ENCODE results near the gene GBF1. TPM values are rescaled to one million over a fixed set of nuclear protein-coding genes. Genes with fewer than 3 reads are reported as not detected.

GBF1 gene
- total and polyA plus RNA-seq, 2 experiments from 2014 or later = 43.1 to 55.4 TPM

DNA sequence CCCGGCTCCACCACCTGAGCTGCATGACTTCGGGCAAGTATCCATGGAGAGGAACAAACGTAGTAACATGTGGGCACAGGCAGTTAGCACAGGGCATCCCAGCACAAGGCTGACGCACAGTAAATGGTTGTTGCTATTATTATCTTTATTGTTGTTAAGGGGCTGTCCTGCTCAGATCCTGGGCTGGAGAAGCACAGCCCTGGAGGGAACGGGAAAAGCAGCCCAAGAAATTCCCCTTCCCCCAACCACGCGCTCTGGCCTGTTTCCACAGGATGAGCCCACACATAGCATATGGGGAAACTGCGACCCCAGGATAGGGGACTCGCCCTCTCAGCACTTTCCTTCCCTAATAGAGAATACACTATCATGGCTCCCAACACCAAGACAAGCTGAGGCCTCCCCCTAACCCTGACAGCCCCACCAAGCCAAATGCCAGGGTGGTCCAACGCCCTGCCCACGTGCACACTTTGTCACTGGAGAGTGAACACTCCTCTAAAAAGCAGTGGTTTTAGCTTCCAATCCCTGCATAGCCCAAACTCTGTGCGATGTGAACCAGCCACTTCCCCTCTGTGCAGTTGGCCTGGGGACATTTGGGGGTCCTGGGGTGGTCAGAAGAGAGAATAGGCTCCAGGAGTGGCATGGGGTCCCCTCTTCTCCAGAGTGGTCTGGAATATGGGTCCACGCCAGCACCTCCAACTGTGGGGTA, 162.2 kb downstream of the GBF1 start:
- Histone ChIP-seq H3K4me3 (no peak overlapping the region), H3K4me2 (peak overlapping the region; percentile 96), H3K9me2 (replicated peaks; ENCODE audit: insufficient read depth) (no peaks in the 10 kb centered on the region), H3K27ac (peak overlapping the region; percentile 27), H3K4me1 (ENCODE audit: insufficient read depth) (peaks cover 11% of the 10 kb centered on the region), H3K9me3 (ENCODE audit: low read depth) (no peaks in the 10 kb centered on the region), H3K27me3 (peaks cover 31% of the 10 kb centered on the region), H3K79me2 (no peaks in the 10 kb centered on the region), H3K36me3 (replicated peaks; ENCODE audit: insufficient read depth, low read depth) (no peaks in the 10 kb centered on the region), H4K20me1 (ENCODE audit: insufficient read depth, poor library complexity, severe bottlenecking) (no peaks in the 10 kb centered on the region), H2AFZ (no peak overlapping the region)
- 81% methylated on average over 13 of the region's 13 CpGs for WGBS (ENCODE audit: low lambda C conversion rate, missing lambda C conversion rate)
- TF ChIP-seq EZH2phosphoT487 (IDR thresholded peaks at IDR 0.05; ENCODE audit: low read depth, severe bottlenecking, unreplicated experiment) (no peak), EZH2 (IDR thresholded peaks at IDR 0.05; ENCODE audit: borderline replicate concordance) (no peak)
- TF ChIP-seq, protein P1, sequence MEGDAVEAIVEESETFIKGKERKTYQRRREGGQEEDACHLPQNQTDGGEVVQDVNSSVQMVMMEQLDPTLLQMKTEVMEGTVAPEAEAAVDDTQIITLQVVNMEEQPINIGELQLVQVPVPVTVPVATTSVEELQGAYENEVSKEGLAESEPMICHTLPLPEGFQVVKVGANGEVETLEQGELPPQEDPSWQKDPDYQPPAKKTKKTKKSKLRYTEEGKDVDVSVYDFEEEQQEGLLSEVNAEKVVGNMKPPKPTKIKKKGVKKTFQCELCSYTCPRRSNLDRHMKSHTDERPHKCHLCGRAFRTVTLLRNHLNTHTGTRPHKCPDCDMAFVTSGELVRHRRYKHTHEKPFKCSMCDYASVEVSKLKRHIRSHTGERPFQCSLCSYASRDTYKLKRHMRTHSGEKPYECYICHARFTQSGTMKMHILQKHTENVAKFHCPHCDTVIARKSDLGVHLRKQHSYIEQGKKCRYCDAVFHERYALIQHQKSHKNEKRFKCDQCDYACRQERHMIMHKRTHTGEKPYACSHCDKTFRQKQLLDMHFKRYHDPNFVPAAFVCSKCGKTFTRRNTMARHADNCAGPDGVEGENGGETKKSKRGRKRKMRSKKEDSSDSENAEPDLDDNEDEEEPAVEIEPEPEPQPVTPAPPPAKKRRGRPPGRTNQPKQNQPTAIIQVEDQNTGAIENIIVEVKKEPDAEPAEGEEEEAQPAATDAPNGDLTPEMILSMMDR (IDR thresholded peaks at IDR 0.05; ENCODE audit: poor library complexity) = no peak
- DNase-seq (ENCODE audit: low spot score) = no peak

GRCh38 chr10:102408131-102408727, 162.9 kb downstream of the GBF1 start:
- Histone ChIP-seq H3K9me3 (ENCODE audit: low read depth) (no peaks in the 10 kb centered on the region), H3K4me1 (ENCODE audit: insufficient read depth) (peaks cover 11% of the 10 kb centered on the region), H3K4me2 (peak overlapping the region; percentile 96), H3K9me2 (replicated peaks; ENCODE audit: insufficient read depth) (no peaks in the 10 kb centered on the region), H3K36me3 (replicated peaks; ENCODE audit: insufficient read depth, low read depth) (no peaks in the 10 kb centered on the region), H3K4me3 (peak overlapping the region; percentile 49), H3K27ac (peak overlapping the region; percentile 53), H2AFZ (no peak overlapping the region), H3K79me2 (no peaks in the 10 kb centered on the region), H3K27me3 (peaks cover 36% of the 10 kb centered on the region), H4K20me1 (ENCODE audit: insufficient read depth, poor library complexity, severe bottlenecking) (no peaks in the 10 kb centered on the region)
- TF ChIP-seq, protein P1 (IDR thresholded peaks at IDR 0.05; ENCODE audit: poor library complexity) = no peak
- TF ChIP-seq EZH2phosphoT487 (IDR thresholded peaks at IDR 0.05; ENCODE audit: low read depth, severe bottlenecking, unreplicated experiment) = no peak
- TF ChIP-seq EZH2 (IDR thresholded peaks at IDR 0.05; ENCODE audit: borderline replicate concordance) = no peak
- WGBS (ENCODE audit: low lambda C conversion rate, missing lambda C conversion rate) = 72% methylated on average over 12 of the region's 14 CpGs
- DNase-seq (ENCODE audit: low spot score) = no peak

- WGBS (ENCODE audit: low lambda C conversion rate, missing lambda C conversion rate) = 2% methylated on average over 22 of the region's 103 CpGs
- peak overlapping the region; percentile 88 for H3K27ac ChIP-seq
- peak; percentile 54 for TF ChIP-seq EZH2 (IDR thresholded peaks at IDR 0.05; ENCODE audit: borderline replicate concordance)
- TF ChIP-seq, protein P1 (IDR thresholded peaks at IDR 0.05; ENCODE audit: poor library complexity) = no peak
- peak; percentile 84 for DNase-seq (ENCODE audit: low spot score)
- no peaks in the 10 kb centered on the region for H3K9me2 ChIP-seq (replicated peaks; ENCODE audit: insufficient read depth)
- no peaks in the 10 kb centered on the region for H3K79me2 ChIP-seq
- no peaks in the 10 kb centered on the region for H4K20me1 ChIP-seq (ENCODE audit: insufficient read depth, poor library complexity, severe bottlenecking)
- peak overlapping the region; percentile 49 for H3K4me3 ChIP-seq
- H3K9me3 ChIP-seq (ENCODE audit: low read depth) = no peaks in the 10 kb centered on the region
- H3K4me1 ChIP-seq (ENCODE audit: insufficient read depth) = peaks cover 11% of the 10 kb centered on the region
- H3K27me3 ChIP-seq = peaks cover 36% of the 10 kb centered on the region
- peak overlapping the region; percentile 96 for H3K4me2 ChIP-seq
- H2AFZ ChIP-seq = no peak overlapping the region
- no peaks in the 10 kb centered on the region for H3K36me3 ChIP-seq (replicated peaks; ENCODE audit: insufficient read depth, low read depth)
Measured at GRCh38 chr10:102408728-102409603, 163.6 kb downstream of the GBF1 start.

Data from hepatocyte (in vitro differentiated cells).